ENCODE measurements around the gene MORN5. TPM values are rescaled to one million over a fixed set of nuclear protein-coding genes. Genes with fewer than 3 reads are reported as not detected.

Gene MORN5
- total and polyA plus RNA-seq, 3 donors from 2014 or later = 19.2 to 183 (median 34.7) TPM

- no peaks in the 10 kb centered on the region for H3K36me3 ChIP-seq (ENCODE audit: low read depth, missing control alignments)
- TF ChIP-seq CTCF (IDR thresholded peaks at IDR 0.05) (no peak), POLR2A (IDR thresholded peaks at IDR 0.05) (no peak)
- no peak overlapping the region for H3K27ac ChIP-seq
- H3K9me3 ChIP-seq = no peaks in the 10 kb centered on the region
- H3K4me3 ChIP-seq = no peak overlapping the region
- H3K4me1 ChIP-seq = peaks cover 7% of the 10 kb centered on the region
- intact Hi-C loops (cut with DNase I; ENCODE audit: low total_unique reads) = no loop called here
- DNase-seq = no peak
- no peaks in the 10 kb centered on the region for H3K27me3 ChIP-seq
- 72 to 81% methylated on average over 7 of the region's 7 CpGs for WGBS, 2 donors
Measured at GRCh38 chr9:122124528-122124927, 35.2 kb upstream of the MORN5 start.

GRCh38 chr9:122125158-122125508, 34.6 kb upstream of the MORN5 start:
- H3K4me1 ChIP-seq = peaks cover 7% of the 10 kb centered on the region
- TF ChIP-seq POLR2A (IDR thresholded peaks at IDR 0.05) = no peak
- peak; percentile 86 to 87 (median 86) for TF ChIP-seq CTCF (IDR thresholded peaks at IDR 0.05)
- no peaks in the 10 kb centered on the region for H3K36me3 ChIP-seq (ENCODE audit: low read depth, missing control alignments)
- no peaks in the 10 kb centered on the region for H3K27me3 ChIP-seq
- H3K27ac ChIP-seq = no peak overlapping the region
- intact Hi-C loops (cut with DNase I; ENCODE audit: low total_unique reads) = loop anchor here (5.0 kb wide), 1 partner anchor 227 kb away; no protein-coding TSS in a partner anchor
- no peaks in the 10 kb centered on the region for H3K9me3 ChIP-seq
- peak; percentile 85 for DNase-seq
- no peak overlapping the region for H3K4me3 ChIP-seq
- WGBS, 2 donors = 0 to 4% methylated on average over 1 to 8 of the region's 8 CpGs

GRCh38 chr9:122125509-122126330, 34.0 kb upstream of the MORN5 start:
- Histone ChIP-seq H3K27me3 (no peaks in the 10 kb centered on the region), H3K4me1 (peaks cover 7% of the 10 kb centered on the region), H3K4me3 (peak overlapping the region; percentile 26 to 39), H3K9me3 (no peaks in the 10 kb centered on the region), H3K27ac (no peak overlapping the region), H3K36me3 (ENCODE audit: low read depth, missing control alignments) (no peaks in the 10 kb centered on the region)
- 23 to 34% methylated on average over 14 to 21 of the region's 21 CpGs for WGBS, 2 donors
- intact Hi-C loops (cut with DNase I; ENCODE audit: low total_unique reads) = loop anchor here (5.0 kb wide), 1 partner anchor 227 kb away; no protein-coding TSS in a partner anchor
- no peak for DNase-seq
- TF ChIP-seq CTCF (IDR thresholded peaks at IDR 0.05) = no peak
- TF ChIP-seq POLR2A (IDR thresholded peaks at IDR 0.05) = no peak

- Histone ChIP-seq H3K27ac (no peak overlapping the region), H3K4me1 (peaks cover 7% of the 10 kb centered on the region), H3K36me3 (ENCODE audit: low read depth, missing control alignments) (no peaks in the 10 kb centered on the region), H3K4me3 (peak overlapping the region; percentile 26 to 39), H3K9me3 (no peaks in the 10 kb centered on the region), H3K27me3 (no peaks in the 10 kb centered on the region)
- no peak for DNase-seq
- WGBS, 2 donors = 3 to 15% methylated on average over 26 to 64 of the region's 64 CpGs
- TF ChIP-seq POLR2A (IDR thresholded peaks at IDR 0.05) (no peak), CTCF (IDR thresholded peaks at IDR 0.05) (no peak)
- intact Hi-C loops (cut with DNase I; ENCODE audit: low total_unique reads) = loop anchor here (5.0 kb wide), 1 partner anchor 226 kb away; no protein-coding TSS in a partner anchor
Measured at GRCh38 chr9:122126331-122127261, 33.1 kb upstream of the MORN5 start.

All from testis (tissue), 3 donors.